Parathyroid adenoma (tissue), 2 donors: ENCODE measurements around the gene FGD2.

Experiments
- H2AFZ ChIP-seq: fragments of 300-600 bp; sonication (generic); one replicate; pipeline ENCODE4 v1.7.0; 2017; ENCODE audit warnings: antibody characterized with exemption, mild to moderate bottlenecking
- H3K27ac ChIP-seq: fragments of 300-600 bp; sonication (generic); one replicate; pipeline ENCODE4 v1.7.0; 2017
- H3K27me3 ChIP-seq: fragments of 300-600 bp; sonication (generic); one replicate; pipeline ENCODE4 v1.7.0; 2017; ENCODE audit warnings: low read length; ENCODE audit not compliant: control insufficient read depth, insufficient read depth
- H3K36me3 ChIP-seq: fragments of 300-600 bp; sonication (generic); one replicate; pipeline ENCODE4 v1.7.0; 2017; ENCODE audit warnings: low read length; ENCODE audit not compliant: control insufficient read depth, insufficient read depth
- H3K4me1 ChIP-seq: fragments of 300-600 bp; sonication (generic); one replicate; pipeline ENCODE4 v1.7.0; 2017; ENCODE audit warnings: control low read depth
- H3K4me2 ChIP-seq: fragments of 300-600 bp; sonication (generic); one replicate; pipeline ENCODE4 v1.7.0; 2017; ENCODE audit warnings: low read length
- H3K4me3 ChIP-seq: fragments of 300-600 bp; sonication (generic); one replicate; pipeline ENCODE4 v1.7.0; 2017; ENCODE audit warnings: low read depth, low read length
- H3K79me2 ChIP-seq: fragments of 300-600 bp; sonication (generic); one replicate; pipeline ENCODE4 v1.7.0; 2017; ENCODE audit warnings: control low read depth
- H3K9ac ChIP-seq: fragments of 300-600 bp; sonication (generic); one replicate; pipeline ENCODE4 v1.7.0; 2017; ENCODE audit warnings: mild to moderate bottlenecking
- H3K9me3 ChIP-seq: fragments of 300-600 bp; sonication (generic); one replicate; pipeline ENCODE4 v1.7.0; 2017; ENCODE audit warnings: low read length; ENCODE audit not compliant: control insufficient read depth
- TF ChIP-seq, protein P1 (sequence below): fragments of 300-600 bp; sonication (generic); IDR thresholded peaks from one replicate; pipeline ENCODE4 v1.7.0; 2017; ENCODE audit warnings: antibody characterized with exemption, mild to moderate bottlenecking
- donor health status: primary hyperparathyroidism.

The FGD2 gene

DNA sequence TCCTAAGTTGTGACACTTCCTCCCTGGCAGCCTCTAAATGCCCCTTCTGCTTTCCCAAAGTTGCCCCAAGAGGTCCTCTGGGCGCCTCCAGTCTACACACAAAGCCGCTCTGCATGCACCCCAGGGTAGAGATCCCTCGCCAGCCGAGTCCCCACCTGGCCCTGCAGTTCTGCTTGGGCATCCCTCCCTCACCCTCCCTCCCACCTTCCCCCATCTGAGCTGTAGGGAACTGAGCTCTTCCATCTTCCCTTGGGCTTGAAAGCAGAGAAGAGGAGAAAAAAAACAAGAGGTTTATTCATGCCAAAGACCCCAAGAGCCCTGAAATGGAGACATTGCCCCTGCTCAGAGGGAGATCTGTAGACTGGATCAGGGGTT lies 5.7 kb upstream of the FGD2 start:
- H3K27me3 ChIP-seq: no peaks in the 10 kb centered on the region
- peak overlapping the region; percentile 98 for H3K27ac ChIP-seq
- peaks cover 41% of the 10 kb centered on the region for H3K4me1 ChIP-seq
- H3K79me2 ChIP-seq: no peaks in the 10 kb centered on the region
- TF ChIP-seq, protein P1, sequence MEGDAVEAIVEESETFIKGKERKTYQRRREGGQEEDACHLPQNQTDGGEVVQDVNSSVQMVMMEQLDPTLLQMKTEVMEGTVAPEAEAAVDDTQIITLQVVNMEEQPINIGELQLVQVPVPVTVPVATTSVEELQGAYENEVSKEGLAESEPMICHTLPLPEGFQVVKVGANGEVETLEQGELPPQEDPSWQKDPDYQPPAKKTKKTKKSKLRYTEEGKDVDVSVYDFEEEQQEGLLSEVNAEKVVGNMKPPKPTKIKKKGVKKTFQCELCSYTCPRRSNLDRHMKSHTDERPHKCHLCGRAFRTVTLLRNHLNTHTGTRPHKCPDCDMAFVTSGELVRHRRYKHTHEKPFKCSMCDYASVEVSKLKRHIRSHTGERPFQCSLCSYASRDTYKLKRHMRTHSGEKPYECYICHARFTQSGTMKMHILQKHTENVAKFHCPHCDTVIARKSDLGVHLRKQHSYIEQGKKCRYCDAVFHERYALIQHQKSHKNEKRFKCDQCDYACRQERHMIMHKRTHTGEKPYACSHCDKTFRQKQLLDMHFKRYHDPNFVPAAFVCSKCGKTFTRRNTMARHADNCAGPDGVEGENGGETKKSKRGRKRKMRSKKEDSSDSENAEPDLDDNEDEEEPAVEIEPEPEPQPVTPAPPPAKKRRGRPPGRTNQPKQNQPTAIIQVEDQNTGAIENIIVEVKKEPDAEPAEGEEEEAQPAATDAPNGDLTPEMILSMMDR: no peak
- no peak overlapping the region for H3K9ac ChIP-seq
- no peak overlapping the region for H3K4me3 ChIP-seq
- peak overlapping the region; percentile 91 for H2AFZ ChIP-seq
- no peaks in the 10 kb centered on the region for H3K36me3 ChIP-seq
- H3K9me3 ChIP-seq: no peaks in the 10 kb centered on the region
- H3K4me2 ChIP-seq: no peak overlapping the region

GRCh38 chr6:37004044-37004980 lies 1.1 kb upstream of the FGD2 start:
- TF ChIP-seq, protein P1: no peak
- no peak overlapping the region for H3K27ac ChIP-seq

DNA sequence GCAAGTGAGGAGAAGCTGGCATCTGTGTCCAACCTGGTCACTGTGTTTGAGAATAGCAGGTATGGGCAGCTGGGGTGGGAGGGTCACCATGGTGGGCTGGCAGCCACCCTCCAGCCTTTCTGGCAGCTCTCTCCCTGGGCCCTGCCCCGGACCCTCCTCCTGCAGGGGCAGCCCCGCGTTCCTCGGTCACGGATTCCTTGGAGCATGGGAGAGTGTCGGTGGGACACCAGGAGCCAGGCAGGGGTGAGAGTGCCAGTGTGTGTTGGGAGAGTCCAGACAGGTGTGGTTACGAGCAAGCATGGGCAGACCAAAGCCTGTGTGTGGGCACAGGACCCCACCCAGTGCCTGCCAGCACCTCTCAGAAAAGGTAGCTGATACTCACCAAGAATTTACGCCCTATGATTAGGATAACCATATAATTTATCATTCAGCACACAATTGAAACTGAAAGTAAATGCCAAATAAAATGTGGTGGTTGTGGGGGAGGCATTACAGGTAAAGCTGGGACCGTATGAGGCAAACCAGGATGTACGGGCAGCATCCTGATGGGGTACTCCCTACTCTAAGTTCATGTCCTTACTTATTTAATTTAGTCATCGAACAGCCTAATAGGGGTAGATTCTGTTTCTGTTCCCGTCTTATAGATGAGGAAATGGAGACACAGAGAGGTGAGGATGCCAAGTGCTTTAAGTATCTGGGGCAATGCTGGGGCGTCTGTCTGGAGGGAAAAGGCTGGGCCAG lies 542 bp downstream of the FGD2 start:
- H3K27ac ChIP-seq: no peak overlapping the region
- TF ChIP-seq, protein P1: no peak
- no peaks in the 10 kb centered on the region for H3K79me2 ChIP-seq
- no peak overlapping the region for H3K4me3 ChIP-seq
- no peak overlapping the region for H3K4me2 ChIP-seq
- no peaks in the 10 kb centered on the region for H3K36me3 ChIP-seq
- H3K9me3 ChIP-seq: no peaks in the 10 kb centered on the region
- no peak overlapping the region for H3K9ac ChIP-seq
- no peaks in the 10 kb centered on the region for H3K27me3 ChIP-seq
- H3K4me1 ChIP-seq: peaks cover 10% of the 10 kb centered on the region
- no peak overlapping the region for H2AFZ ChIP-seq

More at GRCh38 chr6:37004044-37004980, 1.1 kb upstream of the FGD2 start:
- Histone ChIP-seq H2AFZ (peak overlapping the region; percentile 73), H3K27me3 (no peaks in the 10 kb centered on the region), H3K4me1 (peaks cover 15% of the 10 kb centered on the region), H3K4me3 (no peak overlapping the region), H3K79me2 (no peaks in the 10 kb centered on the region), H3K36me3 (no peaks in the 10 kb centered on the region), H3K9ac (no peak overlapping the region), H3K4me2 (no peak overlapping the region), H3K9me3 (no peaks in the 10 kb centered on the region)

DNA sequence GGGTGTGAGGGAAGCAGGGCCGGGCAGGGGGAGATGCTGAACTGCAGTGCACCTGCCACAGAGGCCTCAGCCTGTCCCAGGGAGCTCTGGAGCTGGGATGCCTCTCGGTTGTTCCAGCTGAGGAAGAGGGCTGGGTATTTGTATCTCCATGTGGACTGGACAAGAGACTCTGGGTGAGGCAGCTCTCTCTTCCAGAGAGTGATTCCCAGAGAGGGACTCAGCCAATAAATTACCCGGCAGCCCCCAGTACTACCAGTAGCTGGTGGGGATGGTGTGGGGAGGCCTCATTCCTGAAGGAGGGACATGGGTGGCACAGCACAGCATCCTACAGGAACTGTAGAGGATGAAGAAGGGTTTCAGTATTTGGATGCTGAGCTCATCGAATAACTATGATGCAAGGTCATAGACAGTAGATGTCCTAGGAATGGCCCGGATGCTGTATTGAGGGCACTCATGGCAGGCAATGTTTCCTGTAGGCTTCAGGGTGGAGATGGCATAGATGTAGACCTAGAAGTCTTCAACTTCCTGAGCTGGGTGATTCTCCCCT lies 1.4 kb downstream of the FGD2 start:
- Histone ChIP-seq H2AFZ (no peak overlapping the region), H3K4me1 (peaks cover 10% of the 10 kb centered on the region), H3K4me3 (no peak overlapping the region), H3K79me2 (no peaks in the 10 kb centered on the region), H3K27me3 (no peaks in the 10 kb centered on the region), H3K36me3 (no peaks in the 10 kb centered on the region), H3K9me3 (no peaks in the 10 kb centered on the region), H3K27ac (no peak overlapping the region), H3K9ac (no peak overlapping the region), H3K4me2 (no peak overlapping the region)
- TF ChIP-seq, protein P1: no peak
